ENCODE results near the gene ZNF521. TPM values are rescaled to one million over a fixed set of nuclear protein-coding genes. Genes with fewer than 3 reads are reported as not detected.

ZNF521 gene
- total RNA-seq (2022), result not detected in 2 replicates
- Bru-seq, nascent RNA, result percentile 4 among the genes with signal in this experiment
- percentile 2 among the genes with signal in this experiment for BruChase-seq, experiment 1, labeled RNA remaining after a 6-hour chase
- BruChase-seq, experiment 2, labeled RNA remaining after a 2-hour chase, result percentile 3 among the genes with signal in this experiment
- long read RNA-seq, result 0 reads

DNA sequence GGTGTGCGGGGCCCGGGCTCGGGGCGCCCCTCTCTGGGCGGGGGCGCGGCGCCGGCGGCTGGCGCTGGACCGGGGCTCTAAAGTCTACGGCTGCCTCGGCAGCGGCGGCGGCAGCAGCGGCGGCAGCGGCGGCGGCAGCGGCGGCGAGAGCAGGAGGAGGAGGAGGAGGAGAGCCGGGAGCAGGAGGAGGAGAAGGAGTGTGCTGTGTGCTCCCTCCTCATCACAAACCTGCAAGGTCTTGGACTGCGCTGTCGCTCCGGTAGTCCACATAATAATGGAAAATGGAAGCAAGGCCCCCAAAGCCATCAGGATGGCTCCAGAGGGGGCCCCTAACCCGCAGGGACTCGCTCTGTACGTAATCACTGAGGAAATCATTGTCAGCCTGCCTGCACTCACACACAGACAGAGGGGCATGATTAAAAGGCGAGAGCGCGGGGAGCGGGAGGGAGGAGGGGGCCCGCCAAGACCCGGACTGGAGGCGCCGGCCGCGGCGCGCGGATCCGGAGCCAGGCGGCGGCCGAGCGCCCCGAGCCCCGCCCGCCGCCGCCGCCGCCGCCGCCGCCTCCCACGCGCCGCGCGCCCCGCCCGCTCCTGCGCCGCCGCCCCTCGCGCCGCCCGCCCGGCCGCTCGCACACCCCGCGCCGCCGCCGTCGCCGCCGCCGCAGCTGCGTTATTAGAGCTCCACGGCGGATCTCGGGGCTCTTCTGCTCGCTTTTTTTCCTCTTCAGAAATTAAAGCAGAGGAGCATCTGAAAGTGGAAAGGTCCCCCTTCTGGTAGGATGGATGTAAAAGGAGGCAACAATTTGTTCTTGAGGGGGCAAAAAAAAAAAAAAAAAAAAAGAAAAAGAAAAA is at the start of gene ZNF521:
Gene ZNF521 (minus strand): TSS at position 390 of the 852 bp plus-strand sequence. CDS start 1,220 bp downstream, outside the sequence.
- POLR2A ChIA-PET, result no interaction called here
- peak; percentile 42 for DNase-seq (ENCODE audit: unreplicated experiment)
- Mint-ChIP-seq H3K4me3 (ENCODE audit: unreplicated experiment) (peak within 1 kb of the TSS; percentile 75), H3K9me3 (ENCODE audit: unreplicated experiment) (no peaks in the 10 kb centered on the region), H3K36me3 (ENCODE audit: insufficient read depth, unreplicated experiment) (no peaks in the 10 kb centered on the region), H3K27me3 (ENCODE audit: insufficient read depth, unreplicated experiment) (peaks cover 61% of the 10 kb centered on the region), H3K4me1 (ENCODE audit: insufficient read depth, unreplicated experiment) (peaks cover 5% of the 10 kb centered on the region), H3K27ac (ENCODE audit: low read depth, unreplicated experiment) (no peak within 1 kb of the TSS)
- BruUV-seq (replicated peaks), result no TSS peak
- intact Hi-C loops (cut with micrococcal nuclease), result loop anchor here (5.0 kb wide), 1 partner anchor 955 kb away; the partner anchor contains the start of gene OSBPL1A
- CTCF ChIA-PET, result interaction anchor here (0.6 to 0.8 kb wide), 2 partner anchors 15 to 625 kb away, joined by 3 read pairs; no protein-coding TSS in a partner anchor
- TF ChIP-seq, protein P1, sequence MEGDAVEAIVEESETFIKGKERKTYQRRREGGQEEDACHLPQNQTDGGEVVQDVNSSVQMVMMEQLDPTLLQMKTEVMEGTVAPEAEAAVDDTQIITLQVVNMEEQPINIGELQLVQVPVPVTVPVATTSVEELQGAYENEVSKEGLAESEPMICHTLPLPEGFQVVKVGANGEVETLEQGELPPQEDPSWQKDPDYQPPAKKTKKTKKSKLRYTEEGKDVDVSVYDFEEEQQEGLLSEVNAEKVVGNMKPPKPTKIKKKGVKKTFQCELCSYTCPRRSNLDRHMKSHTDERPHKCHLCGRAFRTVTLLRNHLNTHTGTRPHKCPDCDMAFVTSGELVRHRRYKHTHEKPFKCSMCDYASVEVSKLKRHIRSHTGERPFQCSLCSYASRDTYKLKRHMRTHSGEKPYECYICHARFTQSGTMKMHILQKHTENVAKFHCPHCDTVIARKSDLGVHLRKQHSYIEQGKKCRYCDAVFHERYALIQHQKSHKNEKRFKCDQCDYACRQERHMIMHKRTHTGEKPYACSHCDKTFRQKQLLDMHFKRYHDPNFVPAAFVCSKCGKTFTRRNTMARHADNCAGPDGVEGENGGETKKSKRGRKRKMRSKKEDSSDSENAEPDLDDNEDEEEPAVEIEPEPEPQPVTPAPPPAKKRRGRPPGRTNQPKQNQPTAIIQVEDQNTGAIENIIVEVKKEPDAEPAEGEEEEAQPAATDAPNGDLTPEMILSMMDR (IDR thresholded peaks at IDR 0.05; ENCODE audit: unreplicated experiment), result peak; percentile 14

DNA sequence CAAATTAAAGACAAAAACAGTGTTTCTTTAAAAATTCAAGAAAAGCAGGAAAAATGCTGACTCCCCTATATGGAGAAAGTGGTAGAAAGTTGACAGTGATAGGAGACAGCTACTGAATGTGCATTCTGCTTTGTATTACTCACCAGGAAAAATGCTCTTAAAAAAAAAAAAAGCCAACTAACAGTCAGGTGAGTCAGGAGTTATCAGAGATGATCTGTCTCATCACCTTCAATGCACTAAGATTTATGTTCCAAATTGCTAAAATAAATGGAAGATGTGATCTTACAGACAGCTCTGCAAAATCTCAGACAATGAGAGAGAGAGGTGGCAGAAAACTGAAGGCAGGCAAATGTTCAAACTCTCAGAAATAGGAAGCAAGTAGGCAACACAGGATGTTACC is 47.6 kb upstream of the ZNF521 start:
- POLR2A ChIA-PET, result interaction anchor here (0.5 kb wide), 1 partner anchor 91 kb away, joined by 3 read pairs; no protein-coding TSS in a partner anchor
- no TSS peak for BruUV-seq (replicated peaks)
- no peak for DNase-seq (ENCODE audit: unreplicated experiment)
- H3K36me3 Mint-ChIP-seq (ENCODE audit: insufficient read depth, unreplicated experiment), result no peaks in the 10 kb centered on the region
- intact Hi-C loops (cut with micrococcal nuclease), result no loop called here
- TF ChIP-seq, protein P1 (IDR thresholded peaks at IDR 0.05; ENCODE audit: unreplicated experiment), result no peak
- H3K9me3 Mint-ChIP-seq (ENCODE audit: unreplicated experiment), result peaks cover 52% of the 10 kb centered on the region
- no peak overlapping the region for H3K4me3 Mint-ChIP-seq (ENCODE audit: unreplicated experiment)
- H3K27ac Mint-ChIP-seq (ENCODE audit: low read depth, unreplicated experiment), result no peak overlapping the region
- CTCF ChIA-PET, result no interaction called here
- no peaks in the 10 kb centered on the region for H3K27me3 Mint-ChIP-seq (ENCODE audit: insufficient read depth, unreplicated experiment)
- no peaks in the 10 kb centered on the region for H3K4me1 Mint-ChIP-seq (ENCODE audit: insufficient read depth, unreplicated experiment)

DNA sequence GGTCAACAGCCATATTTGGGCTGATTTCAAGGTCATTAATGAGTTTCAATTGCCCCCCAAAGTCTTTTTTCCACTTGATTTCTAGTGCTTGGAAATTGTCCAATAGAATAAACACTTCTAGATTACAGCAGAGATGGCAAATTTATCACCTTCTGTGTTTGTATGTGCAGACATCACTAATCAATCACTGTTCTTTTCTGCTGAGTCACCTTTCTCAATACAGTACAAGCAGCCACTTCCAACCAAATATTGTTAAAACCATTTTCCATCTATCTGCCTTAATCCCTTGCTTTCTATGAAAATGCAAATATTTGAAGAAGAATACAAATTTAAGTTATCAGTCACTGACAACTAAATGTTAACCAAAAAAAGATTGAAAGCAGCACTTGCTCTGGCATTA is 40.2 kb upstream of the ZNF521 start:
- BruUV-seq (replicated peaks), result no TSS peak
- ChIA-PET CTCF (interaction anchor here (0.7 kb wide), 1 partner anchor 35 kb away, joined by 3 read pairs; no protein-coding TSS in a partner anchor), POLR2A (no interaction called here)
- Mint-ChIP-seq H3K4me3 (ENCODE audit: unreplicated experiment) (no peak overlapping the region), H3K4me1 (ENCODE audit: insufficient read depth, unreplicated experiment) (no peaks in the 10 kb centered on the region), H3K9me3 (ENCODE audit: unreplicated experiment) (peaks cover 39% of the 10 kb centered on the region), H3K36me3 (ENCODE audit: insufficient read depth, unreplicated experiment) (no peaks in the 10 kb centered on the region), H3K27me3 (ENCODE audit: insufficient read depth, unreplicated experiment) (no peaks in the 10 kb centered on the region), H3K27ac (ENCODE audit: low read depth, unreplicated experiment) (no peak overlapping the region)
- intact Hi-C loops (cut with micrococcal nuclease), result no loop called here
- TF ChIP-seq, protein P1 (IDR thresholded peaks at IDR 0.05; ENCODE audit: unreplicated experiment), result no peak
- no peak for DNase-seq (ENCODE audit: unreplicated experiment)

DNA sequence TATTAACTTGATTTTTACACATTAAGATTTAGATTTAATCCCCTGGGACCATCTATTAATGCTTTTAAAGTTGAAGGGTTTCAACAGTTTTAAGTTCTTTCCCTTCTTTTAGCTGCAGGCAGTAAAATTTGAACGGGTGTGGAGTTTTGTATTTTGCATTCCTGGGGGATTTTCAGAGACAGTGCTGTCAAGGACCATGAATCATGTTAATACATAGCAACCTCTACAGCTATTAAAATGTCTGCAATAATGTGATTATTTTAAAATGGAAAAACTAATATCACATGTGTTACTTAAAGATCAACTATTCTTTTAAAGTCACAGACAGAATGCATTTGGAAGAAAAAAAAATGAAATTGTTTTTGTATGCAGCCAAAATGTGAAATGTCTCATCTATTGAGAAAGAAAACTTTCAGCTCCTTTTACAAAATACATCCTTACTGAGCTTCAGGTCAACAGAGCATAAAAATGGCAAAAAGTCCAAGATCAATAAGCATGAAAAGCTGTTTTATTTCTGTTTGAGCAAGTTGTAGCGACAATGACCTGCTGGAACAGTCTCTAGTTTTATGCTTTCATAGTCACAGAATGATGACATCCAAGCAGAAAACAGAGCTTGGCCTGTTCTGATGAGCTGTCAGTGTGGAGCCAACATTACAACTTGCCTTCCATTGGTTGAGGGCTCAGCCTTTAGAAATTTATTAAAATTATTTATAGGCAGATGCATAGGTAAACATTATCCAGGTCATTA is 21.6 kb upstream of the ZNF521 start:
- Mint-ChIP-seq H3K27me3 (ENCODE audit: insufficient read depth, unreplicated experiment) (no peaks in the 10 kb centered on the region), H3K9me3 (ENCODE audit: unreplicated experiment) (peaks cover 15% of the 10 kb centered on the region), H3K36me3 (ENCODE audit: insufficient read depth, unreplicated experiment) (no peaks in the 10 kb centered on the region), H3K27ac (ENCODE audit: low read depth, unreplicated experiment) (no peak overlapping the region), H3K4me3 (ENCODE audit: unreplicated experiment) (no peak overlapping the region), H3K4me1 (ENCODE audit: insufficient read depth, unreplicated experiment) (no peaks in the 10 kb centered on the region)
- intact Hi-C loops (cut with micrococcal nuclease), result no loop called here
- BruUV-seq (replicated peaks), result no TSS peak
- DNase-seq (ENCODE audit: unreplicated experiment), result no peak
- POLR2A ChIA-PET, result interaction anchor here (1.2 kb wide), 1 partner anchor 144 kb away, joined by 3 read pairs; no protein-coding TSS in a partner anchor
- TF ChIP-seq, protein P1 (IDR thresholded peaks at IDR 0.05; ENCODE audit: unreplicated experiment), result no peak
- CTCF ChIA-PET, result no interaction called here

Measured in MCF 10A (cell line).